Activated T-cell treated with anti-CD3 and anti-CD28 coated beads, Interleukin-2, amount 50 U/mL, for 1 hour (primary cell): Measurements from ENCODE around the gene NOTO.
A peak's percentile ranks its signal among the peaks of the same experiment; 100 is the strongest.

Experiments used
- DNase-seq: peaks from one replicate; pipeline ENCODE4 v3.0.0-alpha.2; 2020

Gene NOTO

GRCh38 chr2:73235315-73236028 lies 33.1 kb downstream of the NOTO start:
- no peak for DNase-seq

DNA sequence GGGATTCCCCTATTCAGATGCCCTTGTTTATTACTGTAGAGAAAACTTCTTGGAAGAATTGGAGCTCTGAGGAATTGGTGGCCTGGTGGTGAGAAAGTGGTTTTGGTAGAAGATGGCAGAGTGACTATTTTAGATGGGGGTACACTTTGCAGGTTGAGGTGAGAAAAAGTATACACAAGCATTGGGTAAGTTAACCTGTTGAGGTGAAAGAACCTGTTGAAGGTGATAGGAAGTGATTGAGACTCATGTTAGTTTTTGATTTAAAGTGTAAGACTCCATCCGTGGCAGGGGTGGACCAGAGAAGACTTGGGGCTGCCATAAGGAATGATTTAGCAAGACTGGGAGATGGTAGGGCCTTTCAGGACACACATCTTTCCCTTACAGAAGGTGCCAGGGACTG lies 34.8 kb downstream of the NOTO start:
- no peak for DNase-seq

DNA sequence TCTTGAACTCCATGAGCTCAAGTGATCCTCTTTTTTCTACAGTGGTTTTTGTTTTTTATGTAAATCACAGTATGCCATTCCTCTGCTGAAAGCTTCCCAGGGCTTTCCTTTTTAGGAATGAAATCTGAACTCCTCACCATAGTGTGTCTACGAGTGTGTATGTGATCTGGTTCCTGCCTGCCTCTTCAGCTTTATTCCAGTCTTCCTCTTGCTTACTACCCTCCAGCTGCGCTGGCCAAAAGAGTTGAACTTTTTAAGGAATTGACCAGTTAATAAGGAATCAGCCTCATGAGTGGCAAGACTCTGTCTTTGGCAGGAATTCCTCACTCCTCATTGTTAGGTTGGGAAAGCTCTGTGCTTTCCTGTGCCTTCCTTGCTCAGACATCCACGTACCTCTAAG lies 35.8 kb downstream of the NOTO start:
- no peak for DNase-seq

- DNase-seq, result no peak
Measured at GRCh38 chr2:73238976-73239375, 36.6 kb downstream of the NOTO start.

- no peak for DNase-seq
Measured at GRCh38 chr2:73239776-73240175, 37.4 kb downstream of the NOTO start.

- DNase-seq, result no peak
Measured at GRCh38 chr2:73243884-73244570, 41.7 kb downstream of the NOTO start.

- DNase-seq, result no peak
Measured at GRCh38 chr2:73244580-73244979, 42.2 kb downstream of the NOTO start.

GRCh38 chr2:73246850-73247249 lies 44.5 kb downstream of the NOTO start:
- DNase-seq, result no peak

DNA sequence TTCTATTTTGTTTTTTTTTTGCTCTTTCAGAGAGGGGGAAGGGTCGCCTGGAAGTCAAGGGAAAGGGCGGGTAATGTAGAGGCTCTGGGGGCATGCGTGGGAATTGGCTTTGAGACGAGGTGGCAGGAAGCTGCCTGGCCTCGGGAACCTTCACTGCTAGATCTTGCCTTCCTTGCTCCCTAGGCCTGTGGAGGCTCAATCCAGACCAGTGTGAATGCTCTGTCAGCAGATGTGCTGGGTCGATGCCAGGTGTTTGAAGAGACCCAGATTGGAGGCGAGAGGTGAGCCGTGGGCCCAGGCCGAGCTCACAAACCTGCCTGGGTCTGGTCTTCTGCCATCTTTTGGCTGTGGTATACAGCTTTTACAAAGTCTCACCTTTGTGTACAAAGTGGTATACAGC lies 47.3 kb downstream of the NOTO start:
- DNase-seq, result peak; percentile 1

DNA sequence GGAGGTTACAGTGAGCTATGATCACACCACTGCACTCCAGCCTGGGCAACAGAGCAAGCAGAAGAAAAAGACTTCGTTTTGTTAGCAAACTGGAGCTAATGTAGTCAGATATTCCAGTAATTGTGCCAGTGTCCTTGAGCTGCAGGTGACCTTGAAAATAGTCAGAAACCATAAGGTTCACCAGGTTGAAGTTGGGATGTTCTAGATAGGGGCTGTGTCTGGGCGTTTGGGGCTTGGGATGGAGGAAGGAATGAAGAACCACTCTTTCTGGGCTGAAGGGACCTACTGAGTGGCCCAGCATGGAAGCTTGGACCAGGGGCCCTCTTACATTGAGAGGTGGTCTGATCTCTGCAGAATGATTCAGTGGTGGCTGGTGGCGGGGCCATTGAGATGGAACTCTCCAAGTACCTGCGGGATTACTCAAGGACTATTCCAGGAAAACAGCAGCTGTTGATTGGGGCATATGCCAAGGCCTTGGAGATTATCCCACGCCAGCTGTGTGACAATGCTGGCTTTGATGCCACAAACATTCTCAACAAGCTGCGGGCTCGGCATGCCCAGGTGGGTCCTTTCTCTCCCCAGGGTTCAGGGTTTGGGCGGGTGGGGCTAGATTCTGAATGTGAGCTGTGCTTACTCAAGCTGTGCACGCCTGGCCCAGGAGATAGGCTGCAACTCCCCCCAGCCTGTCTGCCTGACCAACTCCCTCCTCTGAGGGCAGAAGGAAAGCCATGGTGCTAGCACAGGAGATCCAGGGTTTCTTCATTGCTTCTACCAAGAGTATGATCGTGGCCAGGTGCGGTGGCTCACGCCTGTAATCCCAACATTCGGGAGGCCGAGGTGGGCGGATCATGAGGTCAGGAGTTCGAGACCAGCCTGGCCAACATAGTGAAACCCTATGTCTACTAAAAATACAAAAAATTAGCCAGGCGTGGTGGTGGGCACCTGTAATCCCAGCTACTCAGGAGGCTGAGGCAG lies 48.8 kb downstream of the NOTO start:
- peak; percentile 12 for DNase-seq

- no peak for DNase-seq
Measured at GRCh38 chr2:73252238-73253027, 50.1 kb downstream of the NOTO start.

GRCh38 chr2:73253400-73253799 lies 51.0 kb downstream of the NOTO start:
- DNase-seq, result no peak

DNA sequence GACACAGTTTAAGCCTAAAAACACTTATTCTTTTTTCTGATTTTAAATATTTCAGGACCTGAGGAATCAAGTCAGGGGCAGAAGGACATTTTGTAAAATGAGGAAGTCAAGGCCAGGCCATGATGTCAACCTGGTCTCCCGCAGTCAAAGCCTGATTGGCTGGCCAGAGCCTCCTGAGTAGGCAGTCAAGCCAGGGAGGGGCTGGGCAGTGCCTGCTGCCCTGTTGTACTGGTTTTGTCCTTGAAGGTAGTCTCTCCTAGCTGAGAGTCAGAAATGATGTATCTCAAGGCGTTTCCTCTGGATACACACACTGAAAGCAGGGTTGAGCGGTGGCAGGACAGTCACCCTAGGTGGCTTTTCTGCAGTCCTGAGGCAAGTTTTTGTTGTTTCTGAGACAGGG lies 51.5 kb downstream of the NOTO start:
- DNase-seq, result no peak

DNA sequence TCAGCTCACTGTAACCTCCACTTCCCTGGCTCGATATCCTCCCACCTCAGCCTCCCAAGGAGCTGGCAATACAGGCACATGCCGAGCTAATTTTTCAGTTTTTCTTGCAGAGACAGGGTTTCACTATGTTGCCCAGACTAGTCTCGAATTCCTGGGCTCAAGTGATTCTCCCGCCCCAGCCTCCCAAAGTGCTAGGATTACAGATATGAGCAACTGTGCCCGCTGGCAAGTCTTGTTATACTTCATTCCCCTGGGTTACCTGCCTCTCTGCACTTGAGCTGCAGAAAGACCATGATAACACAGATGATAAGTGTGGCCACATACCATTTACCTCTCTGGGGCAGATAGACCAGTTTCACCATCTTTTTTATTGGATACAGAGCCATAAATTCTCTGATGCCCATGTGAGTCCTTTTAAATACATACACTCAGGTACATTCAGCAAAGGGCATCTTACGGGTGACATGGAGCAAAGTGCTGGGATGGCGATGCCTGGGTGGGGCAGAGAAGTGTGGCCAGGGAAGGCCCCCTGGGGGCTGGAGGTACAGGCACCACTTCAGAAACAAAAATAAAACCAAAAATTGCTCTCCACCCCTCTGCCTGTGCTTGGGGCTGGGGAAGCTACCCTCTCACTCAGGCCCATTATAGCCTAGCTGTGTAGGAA lies 52.1 kb downstream of the NOTO start:
- DNase-seq, result no peak

GRCh38 chr2:73255007-73255644 lies 52.8 kb downstream of the NOTO start:
- DNase-seq, result no peak

- DNase-seq, result no peak
Measured at GRCh38 chr2:73255907-73256617, 53.7 kb downstream of the NOTO start.

DNA sequence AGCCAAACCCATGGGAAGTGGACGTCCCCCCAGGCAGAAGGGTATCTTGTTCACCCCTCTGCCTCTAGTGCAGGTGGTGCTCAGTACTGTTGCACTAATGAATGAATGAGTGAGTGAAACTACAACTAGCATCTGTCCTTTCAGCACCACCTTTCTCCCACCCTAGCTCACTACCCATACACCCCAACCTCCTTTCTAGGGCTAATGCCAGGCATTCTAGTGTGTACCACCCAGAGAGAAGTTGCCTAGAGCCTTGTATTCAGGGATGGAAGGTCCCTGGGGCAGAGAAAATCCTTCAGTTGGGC lies 54.2 kb downstream of the NOTO start:
- no peak for DNase-seq

GRCh38 chr2:73257021-73257420 lies 54.6 kb downstream of the NOTO start:
- no peak for DNase-seq

DNA sequence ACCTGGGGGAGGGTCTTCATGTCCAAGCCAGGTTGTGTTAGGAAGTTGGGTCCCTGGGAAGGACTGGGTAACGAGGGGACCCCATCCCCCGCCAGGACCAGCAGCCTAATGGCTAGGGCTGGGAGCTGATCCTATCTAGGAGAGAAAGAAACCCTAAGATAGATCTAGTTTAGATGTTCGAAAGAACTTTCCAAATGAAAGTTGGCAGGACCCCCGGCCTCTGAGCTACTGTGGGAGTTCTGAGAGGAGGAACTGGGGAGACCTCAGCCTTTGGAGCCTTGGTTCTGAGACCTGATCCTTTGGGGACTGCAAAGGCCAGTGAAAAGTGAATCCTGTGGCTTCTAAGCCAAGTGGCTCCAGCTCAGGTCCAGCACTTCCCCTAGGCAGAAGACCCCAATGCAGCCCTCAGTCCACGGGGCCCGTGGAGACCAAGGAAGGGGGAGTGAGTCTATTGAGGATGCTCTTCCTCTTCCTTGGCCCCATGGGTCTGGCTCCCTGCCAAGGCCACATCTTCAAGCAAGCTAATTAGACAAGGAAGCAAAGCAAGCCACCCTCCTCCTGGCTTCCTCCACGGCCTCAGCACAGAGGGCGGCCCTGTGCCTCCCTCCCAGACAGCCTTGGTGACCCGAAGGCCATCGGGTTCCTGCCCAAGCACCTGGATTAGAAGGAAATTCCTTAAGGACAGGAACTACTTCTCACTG lies 55.2 kb downstream of the NOTO start:
- DNase-seq, result peak; percentile 27

- no peak for DNase-seq
Measured at GRCh38 chr2:73258186-73258912, 56.0 kb downstream of the NOTO start.
